HUES6 (cell line): ENCODE measurements around the gene COA1.
A peak's percentile ranks its signal among the peaks of the same experiment; 100 is the strongest.
"Not testable (repeated sequence)": the region's sequence is repeated elsewhere in the genome, so short reads cannot be mapped to it uniquely, and the experiment has no call there.

Experiments used
- H3K27ac ChIP-seq: 2 replicates; pipeline ENCODE4 v1.7.0; 2013; ENCODE audit warnings: low read depth, mild to moderate bottlenecking, low read length, inconsistent platforms
- H3K27me3 ChIP-seq: 2 replicates; pipeline ENCODE4 v1.6.1; 2013; ENCODE audit warnings: low read length; ENCODE audit not compliant: control insufficient read depth, insufficient read depth
- H3K36me3 ChIP-seq: 2 replicates; pipeline ENCODE4 v1.6.1; 2013; ENCODE audit warnings: low read length; ENCODE audit not compliant: control insufficient read depth, insufficient read depth
- H3K4me1 ChIP-seq: 2 replicates; pipeline ENCODE4 v1.6.1; 2013; ENCODE audit warnings: low read length; ENCODE audit not compliant: control insufficient read depth, insufficient read depth
- H3K4me3 ChIP-seq: 2 replicates; pipeline ENCODE4 v1.5.1; 2013; ENCODE audit warnings: low read depth, low read length
- H3K9ac ChIP-seq: one replicate; pipeline ENCODE4 v1.6.1; 2013; ENCODE audit warnings: mild to moderate bottlenecking, low read length
- H3K9me3 ChIP-seq: 2 replicates; pipeline ENCODE4 v1.6.1; 2013; ENCODE audit warnings: low read depth, low read length; ENCODE audit not compliant: control insufficient read depth, insufficient read depth

The COA1 gene

DNA sequence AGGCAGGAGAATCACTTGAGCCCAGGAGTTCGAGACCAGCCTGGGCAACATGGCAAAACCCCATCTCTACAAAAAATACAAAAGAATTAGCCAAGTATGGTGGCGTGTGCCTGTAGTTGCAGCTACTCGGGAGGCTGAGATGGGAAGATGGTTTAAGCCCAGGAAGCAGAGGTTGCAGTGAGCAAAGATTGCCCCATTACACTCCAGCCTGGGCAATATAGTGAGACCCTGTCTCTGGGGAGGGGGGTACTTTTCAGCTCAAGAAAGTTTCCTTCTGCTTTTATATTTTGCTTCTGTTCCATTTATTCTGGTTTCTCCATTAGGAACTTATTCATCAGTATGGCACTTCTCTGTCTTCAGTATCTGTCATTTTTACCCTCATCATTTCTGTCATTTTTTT lies 48.6 kb downstream of the COA1 start:
- Histone ChIP-seq H3K4me3 (no peak overlapping the region), H3K4me1 (no peaks in the 10 kb centered on the region), H3K36me3 (no peaks in the 10 kb centered on the region; the same call in 1 of the 2 replicates), H3K9ac (no peak overlapping the region), H3K27me3 (no peaks in the 10 kb centered on the region), H3K27ac (no peak overlapping the region), H3K9me3 (peaks cover 25% of the 10 kb centered on the region)

GRCh38 chr7:43679210-43680068 lies 49.9 kb downstream of the COA1 start:
- Histone ChIP-seq H3K4me3 (no peak overlapping the region), H3K27me3 (no peaks in the 10 kb centered on the region), H3K9ac (no peak overlapping the region), H3K4me1 (no peaks in the 10 kb centered on the region), H3K27ac (no peak overlapping the region), H3K36me3 (no peaks in the 10 kb centered on the region; the same call in 1 of the 2 replicates), H3K9me3 (peaks cover 21% of the 10 kb centered on the region)

- H3K27ac ChIP-seq: no peak overlapping the region
- H3K36me3 ChIP-seq: no peaks in the 10 kb centered on the region; the same call in 1 of the 2 replicates
- no peak overlapping the region for H3K9ac ChIP-seq
- no peaks in the 10 kb centered on the region for H3K4me1 ChIP-seq
- no peak overlapping the region for H3K4me3 ChIP-seq
- H3K9me3 ChIP-seq: peaks cover 21% of the 10 kb centered on the region; the same call in 1 of the 2 replicates
- no peaks in the 10 kb centered on the region for H3K27me3 ChIP-seq
These were observed 51.0 kb downstream of the COA1 start for GRCh38 chr7:43678315-43678714.

GRCh38 chr7:43677864-43678263 lies 51.5 kb downstream of the COA1 start:
- H3K27me3 ChIP-seq: no peaks in the 10 kb centered on the region
- H3K9ac ChIP-seq: no peak overlapping the region
- peaks cover 23% of the 10 kb centered on the region; the same call in 1 of the 2 replicates for H3K9me3 ChIP-seq
- H3K36me3 ChIP-seq: no peaks in the 10 kb centered on the region; the same call in 1 of the 2 replicates
- H3K4me3 ChIP-seq: no peak overlapping the region
- no peak overlapping the region for H3K27ac ChIP-seq
- no peaks in the 10 kb centered on the region for H3K4me1 ChIP-seq

GRCh38 chr7:43674559-43675436 lies 54.5 kb downstream of the COA1 start:
- Histone ChIP-seq H3K27me3 (no peaks in the 10 kb centered on the region), H3K9ac (no peak overlapping the region), H3K27ac (no peak overlapping the region), H3K9me3 (peaks cover 32% of the 10 kb centered on the region; the same call in 1 of the 2 replicates), H3K4me1 (no peaks in the 10 kb centered on the region; the same call in 1 of the 2 replicates), H3K4me3 (no peak overlapping the region), H3K36me3 (no peaks in the 10 kb centered on the region; the same call in 1 of the 2 replicates)

DNA sequence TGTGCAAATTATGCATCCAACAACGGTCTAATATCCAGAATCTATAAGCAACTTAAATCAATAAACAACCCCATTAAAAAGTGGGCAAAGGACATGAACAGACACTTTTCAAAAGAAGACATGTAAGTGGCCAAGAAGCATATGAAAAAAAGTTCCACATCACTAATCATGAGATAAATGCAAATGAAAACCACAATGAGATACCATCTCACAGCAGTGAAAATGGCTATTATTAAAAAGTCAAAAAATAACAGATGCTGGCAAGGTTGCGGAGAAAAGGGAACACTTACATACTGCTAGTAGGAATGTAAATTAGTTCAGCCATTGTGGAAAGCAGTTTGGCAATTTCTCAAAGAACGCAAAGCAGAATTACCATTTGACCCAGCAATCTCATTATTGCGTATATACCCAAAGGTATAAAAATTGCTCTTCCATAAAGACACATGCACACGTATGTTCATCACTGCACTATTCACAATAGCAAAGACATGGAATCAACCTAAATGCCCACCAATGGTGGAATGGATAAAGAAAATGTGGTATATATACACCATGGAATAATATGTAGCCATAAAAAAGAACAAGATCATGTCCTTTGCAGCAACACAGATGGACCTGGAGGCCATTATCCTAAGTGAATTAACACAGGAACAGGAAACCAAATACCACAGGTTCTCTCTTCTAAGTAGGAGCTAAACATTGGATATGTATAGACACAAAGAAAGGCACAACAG lies 55.9 kb downstream of the COA1 start:
- H3K4me3 ChIP-seq, H3K27me3 ChIP-seq, H3K36me3 ChIP-seq, H3K9ac ChIP-seq, H3K27ac ChIP-seq, H3K4me1 ChIP-seq: not testable (repeated sequence)
- H3K9me3 ChIP-seq: peaks cover 32% of the 10 kb centered on the region; the same call in 1 of the 2 replicates

- no peaks in the 10 kb centered on the region; the same call in 1 of the 2 replicates for H3K4me1 ChIP-seq
- no peak overlapping the region for H3K9ac ChIP-seq
- no peaks in the 10 kb centered on the region for H3K27me3 ChIP-seq
- H3K4me3 ChIP-seq: no peak overlapping the region
- peaks cover 4% of the 10 kb centered on the region for H3K36me3 ChIP-seq
- H3K27ac ChIP-seq: no peak overlapping the region
- H3K9me3 ChIP-seq: peaks cover 49% of the 10 kb centered on the region
These were observed 57.8 kb downstream of the COA1 start for GRCh38 chr7:43671521-43671920.

DNA sequence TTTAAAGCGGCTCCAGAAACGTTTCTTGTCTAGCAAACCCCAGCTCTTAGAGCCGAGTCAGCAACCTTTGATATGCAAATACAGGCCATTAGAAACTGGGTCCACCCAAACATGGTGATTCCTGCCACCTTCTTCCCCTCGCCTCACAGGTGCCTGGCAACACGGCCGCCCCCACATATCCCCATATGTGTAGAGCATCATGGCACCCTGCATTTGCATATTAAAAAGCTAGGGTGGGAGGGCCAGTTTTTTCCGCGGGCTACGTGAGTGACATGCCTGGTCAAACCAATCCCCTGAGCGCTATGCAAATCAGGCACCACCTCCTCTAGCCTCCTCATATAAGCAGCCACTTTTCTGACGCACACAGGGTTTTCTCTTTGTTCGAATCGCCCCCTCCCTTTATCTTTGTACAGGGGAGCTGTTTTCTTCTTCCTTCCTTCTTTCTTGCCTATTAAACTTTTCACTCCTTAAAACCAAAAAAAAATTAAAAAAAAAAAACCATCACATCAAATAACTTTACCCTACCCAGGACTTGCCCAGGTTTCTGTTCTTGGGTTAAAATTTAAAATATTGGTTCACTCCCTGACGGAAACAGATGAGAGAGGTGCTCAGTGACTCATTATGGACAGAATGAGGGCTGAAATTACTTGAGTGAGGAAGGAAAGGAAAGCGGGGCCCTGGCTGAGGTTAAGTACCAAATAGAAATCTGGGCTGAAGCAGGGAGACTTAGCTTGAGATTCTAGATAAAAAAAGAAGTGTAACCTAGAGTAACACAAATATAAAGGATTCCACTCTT lies 59.8 kb downstream of the COA1 start:
- Histone ChIP-seq H3K4me3 (peak overlapping the region; percentile 17; the same call in 1 of the 2 replicates), H3K9me3 (peaks cover 49% of the 10 kb centered on the region), H3K27ac (peak overlapping the region; percentile 43), H3K4me1 (no peaks in the 10 kb centered on the region; the same call in 1 of the 2 replicates), H3K9ac (peak overlapping the region; percentile 25), H3K27me3 (no peaks in the 10 kb centered on the region), H3K36me3 (peaks cover 13% of the 10 kb centered on the region)

DNA sequence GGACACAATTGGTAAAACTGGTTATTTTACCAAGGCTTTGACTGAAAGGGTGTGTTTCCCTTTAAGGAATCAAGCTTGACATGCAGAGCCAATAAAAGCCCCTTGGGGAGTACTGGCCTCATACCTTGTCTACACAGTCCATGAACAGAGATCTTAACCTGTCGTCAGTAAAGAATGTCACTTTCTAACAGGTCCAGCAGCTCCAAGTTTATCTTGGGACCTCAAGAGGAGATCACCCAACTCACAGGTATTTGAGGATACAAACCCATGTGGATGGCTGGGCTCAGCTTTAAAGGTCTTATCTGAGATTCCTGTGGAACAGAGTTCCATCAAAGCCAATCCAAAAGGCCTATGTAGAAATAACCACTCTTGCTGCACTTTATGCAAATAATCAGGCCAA lies 61.3 kb downstream of the COA1 start:
- H3K9me3 ChIP-seq: peaks cover 35% of the 10 kb centered on the region
- no peaks in the 10 kb centered on the region for H3K27me3 ChIP-seq
- no peaks in the 10 kb centered on the region; the same call in 1 of the 2 replicates for H3K4me1 ChIP-seq
- no peak overlapping the region for H3K27ac ChIP-seq
- peaks cover 15% of the 10 kb centered on the region for H3K36me3 ChIP-seq
- H3K9ac ChIP-seq: no peak overlapping the region
- no peak overlapping the region for H3K4me3 ChIP-seq

DNA sequence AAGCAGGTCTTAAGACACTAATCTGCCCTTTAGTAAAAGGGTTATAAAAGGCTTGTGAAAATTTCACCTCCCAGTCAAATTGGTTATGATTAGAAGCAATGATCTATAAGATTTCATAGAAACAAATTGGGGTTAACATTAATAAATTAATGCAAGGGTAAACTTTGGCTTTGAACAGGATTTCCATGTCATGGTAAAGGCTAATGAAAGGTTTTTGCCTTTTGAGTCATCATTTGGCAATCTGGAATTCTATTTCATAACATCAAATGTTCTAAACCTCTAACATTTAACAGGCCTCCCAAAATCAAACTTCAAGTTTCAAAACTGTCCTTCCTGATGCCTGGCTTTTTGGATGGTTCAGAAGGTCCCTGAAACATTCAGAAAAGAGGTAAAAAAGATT lies 62.4 kb downstream of the COA1 start:
- no peaks in the 10 kb centered on the region for H3K27me3 ChIP-seq
- H3K4me3 ChIP-seq: no peak overlapping the region
- H3K27ac ChIP-seq: no peak overlapping the region
- no peak overlapping the region for H3K9ac ChIP-seq
- peaks cover 20% of the 10 kb centered on the region for H3K36me3 ChIP-seq
- H3K9me3 ChIP-seq: peaks cover 32% of the 10 kb centered on the region
- no peaks in the 10 kb centered on the region; the same call in 1 of the 2 replicates for H3K4me1 ChIP-seq
